HG02759 (cell line): ENCODE data around the gene CACNA1D.

ENCODE experiments used
- ATAC-seq: cut with Tn5 transposase; IDR thresholded peaks from one replicate; pipeline ENCODE4 v1.9.1; 2021; ENCODE audit warnings: mild to moderate bottlenecking, moderate library complexity; ENCODE audit not compliant: unreplicated experiment

Gene CACNA1D

DNA sequence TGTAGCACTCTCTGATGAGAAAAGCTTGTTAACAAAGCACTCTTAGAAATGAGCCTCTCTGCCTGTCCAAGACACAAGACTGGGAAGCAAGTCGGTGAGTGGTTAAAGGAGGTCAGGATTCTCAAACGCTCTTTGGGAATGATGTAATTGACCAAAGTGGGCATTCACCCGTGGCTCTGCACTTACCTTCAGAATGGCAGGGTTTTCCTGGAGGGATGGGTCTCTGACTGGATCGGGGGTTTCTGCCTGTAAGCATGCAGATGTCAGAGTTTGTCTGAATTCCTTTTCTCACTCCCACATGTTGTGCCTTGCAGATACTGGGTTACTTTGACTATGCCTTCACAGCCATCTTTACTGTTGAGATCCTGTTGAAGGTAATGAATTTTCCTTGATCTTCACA is 245.6 kb downstream of the CACNA1D start:
- no peak for ATAC-seq

GRCh38 chr3:53740956-53741355 is 246.5 kb downstream of the CACNA1D start:
- ATAC-seq: no peak

DNA sequence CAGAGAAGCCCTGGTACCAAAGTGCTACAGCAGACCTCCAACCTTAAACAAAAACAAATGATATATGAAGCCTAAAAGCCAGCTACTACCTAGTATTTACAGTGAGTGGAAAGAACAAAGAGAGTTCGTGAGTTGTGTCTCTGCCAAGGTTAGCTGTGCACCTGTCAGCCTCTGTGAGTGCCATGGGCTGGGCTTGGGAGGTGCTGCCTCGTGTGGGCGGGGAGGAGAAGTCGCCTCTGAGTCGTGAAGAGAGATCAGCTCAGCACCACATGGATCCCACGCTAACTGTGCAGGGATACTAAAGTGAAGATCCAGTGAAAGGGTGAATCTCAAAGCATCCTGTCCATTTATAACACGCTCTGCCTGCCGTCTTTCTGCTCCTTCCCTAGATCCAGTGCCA is 249.9 kb downstream of the CACNA1D start:
- ATAC-seq: peak; percentile 48

DNA sequence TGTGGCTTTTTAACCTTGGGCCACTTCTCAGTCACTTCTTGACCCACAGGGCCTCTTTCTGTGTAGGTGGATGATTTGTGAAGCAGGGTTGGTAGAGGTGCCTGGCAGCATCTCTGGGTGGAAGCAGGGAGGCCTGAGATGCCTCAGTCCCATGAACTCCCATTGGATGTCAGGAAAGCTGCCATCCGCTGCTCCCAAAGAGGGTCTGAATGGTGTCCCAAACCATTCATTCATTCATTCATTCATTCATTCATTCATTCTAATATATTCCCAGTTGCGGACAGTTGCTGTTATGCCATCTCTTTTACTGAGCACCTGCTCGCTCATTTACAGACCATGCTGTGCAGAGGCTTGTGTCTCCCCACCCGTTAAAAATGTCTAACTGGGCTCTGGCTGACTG is 253.1 kb downstream of the CACNA1D start:
- ATAC-seq: no peak

GRCh38 chr3:53748512-53749271 is 254.3 kb downstream of the CACNA1D start:
- ATAC-seq: peak; percentile 69

- ATAC-seq: no peak
These were observed 255.0 kb downstream of the CACNA1D start for GRCh38 chr3:53749448-53749847.

DNA sequence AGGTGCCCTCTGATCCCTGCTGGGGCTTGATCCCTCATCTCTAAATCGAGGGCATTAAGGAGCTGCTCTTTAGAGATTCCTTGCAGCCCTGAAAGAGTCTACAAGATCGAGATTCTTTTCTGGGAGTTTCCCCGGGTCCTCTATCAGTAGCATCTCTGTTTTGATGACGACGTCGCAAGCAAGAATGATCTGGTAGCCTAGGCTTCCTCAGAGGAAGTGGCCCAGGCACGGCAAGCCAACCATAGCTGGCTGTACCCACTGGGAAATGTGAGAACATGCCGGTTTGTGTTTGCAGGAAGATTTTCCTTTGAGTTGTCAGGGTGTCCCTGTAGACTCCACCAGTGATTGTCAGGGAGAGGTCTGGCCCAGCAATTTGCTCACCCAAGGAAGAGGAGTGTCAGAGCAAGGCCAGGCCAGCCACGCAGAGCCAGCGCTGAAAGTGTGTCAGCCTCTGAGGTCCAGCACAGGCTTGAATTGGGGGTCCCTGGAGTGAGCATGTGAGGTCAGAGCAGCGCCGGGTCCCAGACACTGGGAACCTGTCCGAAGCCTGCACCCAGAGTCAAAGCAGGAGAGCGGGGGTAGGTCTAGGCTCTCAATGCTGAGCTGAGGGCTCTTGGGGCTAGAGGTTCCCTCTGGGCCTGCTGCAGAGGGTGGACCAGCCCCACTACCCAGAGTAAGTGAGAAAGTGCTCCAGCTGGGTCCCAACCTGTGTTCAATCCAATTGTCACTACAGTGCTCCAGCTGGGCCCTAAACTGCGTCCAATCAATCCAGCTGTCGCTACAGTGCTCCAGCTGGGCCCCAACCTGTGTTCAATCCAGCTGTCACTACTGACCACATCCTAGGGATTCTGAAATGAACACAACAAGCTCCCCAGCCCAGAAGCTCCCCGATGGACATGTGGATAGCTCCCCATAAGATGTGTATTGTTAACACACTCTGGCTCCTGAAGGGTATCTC is 256.1 kb downstream of the CACNA1D start:
- ATAC-seq: peak; percentile 30

- ATAC-seq: peak; percentile 34
These were observed 259.2 kb downstream of the CACNA1D start for GRCh38 chr3:53753518-53754183.

DNA sequence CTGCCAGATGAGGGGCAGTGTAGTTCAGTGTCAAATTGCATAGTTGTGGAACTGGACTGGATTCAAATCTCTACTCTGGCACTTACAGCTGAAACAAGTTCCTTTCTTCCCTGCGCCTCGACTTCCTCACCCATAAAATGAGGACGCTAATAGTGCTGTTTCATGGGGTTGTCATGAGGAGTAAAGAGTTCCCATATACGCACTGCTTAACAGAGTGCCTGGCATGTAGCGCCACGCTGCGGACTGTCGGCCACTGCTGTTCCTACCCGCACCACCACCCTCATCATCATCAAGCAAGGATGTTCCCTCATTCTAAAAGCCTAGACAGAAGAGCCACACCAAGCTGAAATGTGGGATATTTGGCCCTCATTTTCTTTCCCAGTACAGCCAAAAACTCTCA is 259.9 kb downstream of the CACNA1D start:
- ATAC-seq: no peak

- ATAC-seq: no peak
These were observed 264.4 kb downstream of the CACNA1D start for GRCh38 chr3:53758846-53759245.

GRCh38 chr3:53763353-53763752 is 268.9 kb downstream of the CACNA1D start:
- ATAC-seq: no peak

- ATAC-seq: no peak
These were observed 269.8 kb downstream of the CACNA1D start for GRCh38 chr3:53764026-53764775.

- ATAC-seq: no peak
These were observed 271.3 kb downstream of the CACNA1D start for GRCh38 chr3:53765753-53766152.

GRCh38 chr3:53766706-53767105 is 272.3 kb downstream of the CACNA1D start:
- ATAC-seq: no peak

GRCh38 chr3:53768478-53769459 is 274.4 kb downstream of the CACNA1D start:
- peak; percentile 58 for ATAC-seq

- ATAC-seq: no peak
These were observed 278.2 kb downstream of the CACNA1D start for GRCh38 chr3:53772562-53772961.

- ATAC-seq: no peak
These were observed 278.6 kb downstream of the CACNA1D start for GRCh38 chr3:53773021-53773436.

DNA sequence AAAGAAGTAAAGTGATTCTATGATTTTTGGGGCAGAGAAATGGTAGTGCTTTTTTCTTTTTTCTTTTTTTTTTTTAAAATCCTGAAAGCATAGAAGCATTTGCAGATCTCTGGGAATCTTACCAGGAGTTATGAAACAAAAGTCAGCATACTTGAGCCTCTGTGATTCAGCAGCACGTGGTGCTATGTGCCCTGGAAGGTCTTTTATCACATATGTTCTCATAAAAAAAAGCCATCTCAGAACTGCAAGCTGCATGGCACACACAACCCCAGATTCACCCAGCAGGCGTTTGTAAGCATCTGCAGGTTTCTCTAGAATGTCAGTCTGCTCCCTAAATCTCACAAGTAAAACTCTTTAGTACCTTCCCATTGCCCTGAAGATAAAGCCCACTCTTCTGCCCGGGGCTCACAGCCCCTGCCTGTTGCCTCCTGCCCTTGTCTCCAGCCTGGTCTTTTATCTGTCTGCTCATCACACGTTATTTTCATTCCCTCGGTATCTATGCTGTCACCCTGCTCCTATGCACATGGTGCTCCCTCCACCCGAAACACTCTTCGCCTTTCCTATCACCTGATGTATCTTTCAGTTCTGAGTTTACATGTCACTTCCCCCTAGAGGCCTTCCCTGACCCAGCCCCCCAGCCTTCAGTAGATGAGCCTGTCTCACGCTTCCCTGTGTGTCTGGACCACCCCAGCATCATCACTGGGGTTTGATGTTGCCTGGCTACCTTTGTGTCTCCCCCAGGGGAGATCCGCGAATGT is 279.4 kb downstream of the CACNA1D start:
- ATAC-seq: peak; percentile 88

- ATAC-seq: no peak
These were observed 280.0 kb downstream of the CACNA1D start for GRCh38 chr3:53774414-53774813.
